H9 (cell line): ENCODE data around the gene UXT. TPM values are rescaled to one million over a fixed set of nuclear protein-coding genes. Genes with fewer than 3 reads are reported as not detected.

Experiments
- DNase-seq: peaks from one replicate; pipeline ENCODE4 v3.0.0-alpha.2; 2017
- H2AFZ ChIP-seq: one replicate; pipeline ENCODE4 v1.6.1; 2013; ENCODE audit warnings: mild to moderate bottlenecking, low read length, control low read depth, moderate library complexity
- H2AK5ac ChIP-seq: 2 replicates; pipeline ENCODE4 v1.6.1; 2013; ENCODE audit warnings: low read length, control low read depth, mixed read lengths; ENCODE audit not compliant: insufficient read length
- H2BK120ac ChIP-seq: one replicate; pipeline ENCODE4 v1.6.1; 2013; ENCODE audit warnings: low read depth, mild to moderate bottlenecking, low read length, control low read depth, inconsistent platforms; ENCODE audit not compliant: poor library complexity, severe bottlenecking
- H2BK12ac ChIP-seq: 2 replicates; pipeline ENCODE4 v1.6.1; 2013; ENCODE audit warnings: low read length, control low read depth, mixed read lengths, low read depth; ENCODE audit not compliant: insufficient read length
- H2BK15ac ChIP-seq: 2 replicates; pipeline ENCODE4 v1.6.1; 2013; ENCODE audit warnings: low read depth, low read length, control low read depth
- H2BK20ac ChIP-seq: one replicate; pipeline ENCODE4 v1.6.1; 2013; ENCODE audit warnings: low read depth, mild to moderate bottlenecking, low read length, control low read depth, inconsistent platforms; ENCODE audit not compliant: poor library complexity, severe bottlenecking
- H2BK5ac ChIP-seq: 2 replicates; pipeline ENCODE4 v1.6.1; 2013; ENCODE audit warnings: low read length, control low read depth, mixed read lengths; ENCODE audit not compliant: insufficient read length
- H3K14ac ChIP-seq: 2 replicates; pipeline ENCODE4 v1.6.1; 2013; ENCODE audit warnings: low read length, control low read depth; ENCODE audit not compliant: insufficient read depth
- H3K18ac ChIP-seq: 2 replicates; pipeline ENCODE4 v1.6.1; 2013; ENCODE audit warnings: low read depth, mild to moderate bottlenecking, mixed read lengths, low read length, control low read depth; ENCODE audit not compliant: insufficient read length
- H3K23ac ChIP-seq: 2 replicates; pipeline ENCODE4 v1.6.1; 2013; ENCODE audit warnings: low read length, control low read depth, mixed read lengths, low read depth; ENCODE audit not compliant: insufficient read length
- H3K23me2 ChIP-seq: 2 replicates; pipeline ENCODE4 v1.6.1; 2013; ENCODE audit warnings: low read depth, mild to moderate bottlenecking, mixed read lengths, low read length, control low read depth; ENCODE audit not compliant: insufficient read length, poor library complexity, severe bottlenecking
- H3K27ac ChIP-seq: 2 replicates; pipeline ENCODE4 v1.5.1; 2013; ENCODE audit warnings: low read length, control low read depth, mixed read lengths, low read depth; ENCODE audit not compliant: insufficient read length
- H3K27me3 ChIP-seq: 2 replicates; pipeline ENCODE4 v1.6.1; 2013; ENCODE audit warnings: low read length, control low read depth, inconsistent platforms; ENCODE audit not compliant: insufficient read depth
- H3K4ac ChIP-seq: 2 replicates; pipeline ENCODE4 v1.6.1; 2013; ENCODE audit warnings: low read depth, mild to moderate bottlenecking, control low read depth, inconsistent platforms, low read length, moderate library complexity
- H3K4me1 ChIP-seq: 2 replicates; pipeline ENCODE4 v1.6.1; 2013; ENCODE audit warnings: low read length, control low read depth, inconsistent platforms; ENCODE audit not compliant: insufficient read depth
- H3K4me2 ChIP-seq: 2 replicates; pipeline ENCODE4 v1.6.1; 2013; ENCODE audit warnings: low read length, control low read depth, mixed read lengths; ENCODE audit not compliant: insufficient read length, insufficient read depth
- H3K56ac ChIP-seq: 2 replicates; pipeline ENCODE4 v1.6.1; 2013; ENCODE audit warnings: low read depth, mild to moderate bottlenecking, mixed read lengths, low read length, control low read depth; ENCODE audit not compliant: insufficient read length
- H3K79me1 ChIP-seq: 2 replicates; pipeline ENCODE4 v1.6.1; 2013; ENCODE audit warnings: low read depth, mild to moderate bottlenecking, moderate library complexity, low read length, control low read depth, inconsistent platforms; ENCODE audit not compliant: insufficient read depth, poor library complexity, severe bottlenecking
- H3K79me2 ChIP-seq: 2 replicates; pipeline ENCODE4 v1.6.1; 2013; ENCODE audit warnings: low read length, control low read depth, inconsistent platforms; ENCODE audit not compliant: insufficient read depth
- H3K9ac ChIP-seq: 2 replicates; pipeline ENCODE4 v1.6.1; 2013; ENCODE audit warnings: low read length, control low read depth, mixed read lengths; ENCODE audit not compliant: insufficient read length; ENCODE audit errors: extremely low read depth
- H3K9me3 ChIP-seq: one replicate; pipeline ENCODE4 v1.6.1; 2013; ENCODE audit warnings: low read depth, low read length, inconsistent platforms; ENCODE audit not compliant: control insufficient read depth
- H3T11ph ChIP-seq: one replicate; pipeline ENCODE4 v1.6.1; 2013; ENCODE audit warnings: mild to moderate bottlenecking, low read length, control low read depth, inconsistent platforms
- H4K20me1 ChIP-seq: one replicate; pipeline ENCODE4 v1.6.1; 2013; ENCODE audit not compliant: control insufficient read depth, insufficient read length, insufficient read depth
- H4K5ac ChIP-seq: 2 replicates; pipeline ENCODE4 v1.6.1; 2013; ENCODE audit warnings: low read depth, mild to moderate bottlenecking, mixed read lengths, low read length, control low read depth; ENCODE audit not compliant: insufficient read length
- H4K8ac ChIP-seq: replicated peaks from 2 replicates; pipeline ENCODE4 v1.6.1; 2013; ENCODE audit warnings: low read length, control low read depth, mixed read lengths, low read depth; ENCODE audit not compliant: insufficient read length
- H4K91ac ChIP-seq: 2 replicates; pipeline ENCODE4 v1.6.1; 2013; ENCODE audit warnings: low read depth, mild to moderate bottlenecking, moderate library complexity, mixed read lengths, low read length, control low read depth; ENCODE audit not compliant: insufficient read length
- H3K27ac Mint-ChIP-seq, 3 experiments: 2 replicates in 2 of 3; 3 replicates in 1 of 3; pipeline ENCODE4 v1.8.0; 2020 to 2021; ENCODE audit warnings: mixed read lengths in 3 of 3, mild to moderate bottlenecking in 1 of 3, moderate library complexity in 1 of 3
- H3K27me3 Mint-ChIP-seq: 2 replicates; pipeline ENCODE4 v1.8.0; 2021; ENCODE audit warnings: low read depth, mild to moderate bottlenecking, moderate library complexity, mixed read lengths
- H3K36me3 Mint-ChIP-seq, 3 experiments: 2 replicates in 2 of 3; 3 replicates in 1 of 3; pipeline ENCODE4 v1.8.0; 2020 to 2021; ENCODE audit warnings: low read depth in 3 of 3, mixed read lengths in 3 of 3; ENCODE audit not compliant: insufficient read depth in 1 of 3
- H3K4me1 Mint-ChIP-seq, 2 experiments: 2 replicates each; pipeline ENCODE4 v1.8.0; 2020; ENCODE audit warnings: mixed read lengths in 2 of 2
- H3K4me3 Mint-ChIP-seq, 2 experiments: 2 replicates in 1 of 2; 3 replicates in 1 of 2; pipeline ENCODE4 v1.8.0; 2020 to 2021; ENCODE audit warnings: mild to moderate bottlenecking in 2 of 2, mixed read lengths in 2 of 2, moderate library complexity in 1 of 2
- H3K9me3 Mint-ChIP-seq, 2 experiments: 2 replicates in 1 of 2; 3 replicates in 1 of 2; pipeline ENCODE4 v1.8.0; 2020; ENCODE audit warnings: mild to moderate bottlenecking in 2 of 2, mixed read lengths in 2 of 2, moderate library complexity in 1 of 2
- WGBS: extraction: QIAGEN DNeasy Blood & Tissue Kit; methylation state at CpG from one replicate; pipeline ENCODE4 v1.1.7; 2013; ENCODE audit warnings: missing lambda C conversion rate, low lambda C conversion rate, mixed read lengths; ENCODE audit not compliant: insufficient read length; ENCODE audit errors: extremely low coverage; 5-methylcytosine and 5-hydroxymethylcytosine counted together
- total RNA-seq: library from RNA; stranded (reverse); gene quantifications from 2 replicates; pipeline ENCODE4 v1.2.1, GENCODE V29; 2021
- TF ChIP-seq, protein P1 (sequence below): fragments of 200-600 bp; sonication (generic); conservative IDR thresholded peaks from 3 replicates; pipeline ENCODE4 v1.8.0; 2021; ENCODE audit warnings: antibody characterized with exemption, mild to moderate bottlenecking

UXT gene
- total RNA-seq, 1 experiment from 2014 or later, result 95.1 TPM

GRCh38 chrX:47707031-47707780, 48.2 kb upstream of the UXT start:
- Histone ChIP-seq H3K14ac (no peak overlapping the region), H2BK12ac (no peak overlapping the region), H2BK120ac (no peak overlapping the region), H3K23me2 (no peaks in the 10 kb centered on the region), H3K27me3 (no peaks in the 10 kb centered on the region), H4K91ac (no peak overlapping the region), H2BK5ac (no peak overlapping the region), H3K4ac (no peak overlapping the region), H3K79me1 (no peaks in the 10 kb centered on the region), H4K5ac (no peak overlapping the region), H3K9me3 (peaks cover 41% of the 10 kb centered on the region), H3K23ac (no peak overlapping the region), H3K18ac (no peak overlapping the region), H3K4me1 (no peaks in the 10 kb centered on the region), H3K79me2 (no peaks in the 10 kb centered on the region), H3K27ac (no peak overlapping the region), H2AK5ac (no peak overlapping the region), H3K56ac (no peak overlapping the region), H4K8ac (no peak overlapping the region), H3K9ac (no peak overlapping the region), H3T11ph (no peak overlapping the region), H3K4me2 (no peak overlapping the region), H2BK20ac (no peak overlapping the region), H4K20me1 (peaks cover 2% of the 10 kb centered on the region), H2BK15ac (no peak overlapping the region), H2AFZ (no peak overlapping the region)
- Mint-ChIP-seq H3K36me3 (peaks cover 0 to 3% (median 0%) of the 10 kb centered on the region in 3 experiments; a peak in 2 of 7 replicates), H3K27me3 (no peaks in the 10 kb centered on the region; the same call in 1 of the 2 replicates), H3K4me3 (no peak overlapping the region), H3K4me1 (peaks cover 9 to 13% of the 10 kb centered on the region in 2 experiments; a peak in 3 of 4 replicates), H3K27ac (no peak overlapping the region), H3K9me3 (peaks cover 71 to 73% of the 10 kb centered on the region in 2 experiments)
- no peak for DNase-seq
- WGBS, result no CpG with 5 or more reads among the region's 7 CpGs
- TF ChIP-seq, protein P1, sequence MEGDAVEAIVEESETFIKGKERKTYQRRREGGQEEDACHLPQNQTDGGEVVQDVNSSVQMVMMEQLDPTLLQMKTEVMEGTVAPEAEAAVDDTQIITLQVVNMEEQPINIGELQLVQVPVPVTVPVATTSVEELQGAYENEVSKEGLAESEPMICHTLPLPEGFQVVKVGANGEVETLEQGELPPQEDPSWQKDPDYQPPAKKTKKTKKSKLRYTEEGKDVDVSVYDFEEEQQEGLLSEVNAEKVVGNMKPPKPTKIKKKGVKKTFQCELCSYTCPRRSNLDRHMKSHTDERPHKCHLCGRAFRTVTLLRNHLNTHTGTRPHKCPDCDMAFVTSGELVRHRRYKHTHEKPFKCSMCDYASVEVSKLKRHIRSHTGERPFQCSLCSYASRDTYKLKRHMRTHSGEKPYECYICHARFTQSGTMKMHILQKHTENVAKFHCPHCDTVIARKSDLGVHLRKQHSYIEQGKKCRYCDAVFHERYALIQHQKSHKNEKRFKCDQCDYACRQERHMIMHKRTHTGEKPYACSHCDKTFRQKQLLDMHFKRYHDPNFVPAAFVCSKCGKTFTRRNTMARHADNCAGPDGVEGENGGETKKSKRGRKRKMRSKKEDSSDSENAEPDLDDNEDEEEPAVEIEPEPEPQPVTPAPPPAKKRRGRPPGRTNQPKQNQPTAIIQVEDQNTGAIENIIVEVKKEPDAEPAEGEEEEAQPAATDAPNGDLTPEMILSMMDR, result no peak
